Erythroblast (primary cell): ENCODE results near the gene HDAC4.

ENCODE experiments used
- GATA1 ChIP-seq: IDR thresholded peaks from 2 replicates; pipeline ENCODE4 v1.6.1; 2011; ENCODE audit warnings: low read depth, mild to moderate bottlenecking, control low read depth, low read length, moderate library complexity
- POLR2A ChIP-seq: IDR thresholded peaks from 2 replicates; pipeline ENCODE4 v1.6.1; 2011; ENCODE audit warnings: mild to moderate bottlenecking, low read length

DNA sequence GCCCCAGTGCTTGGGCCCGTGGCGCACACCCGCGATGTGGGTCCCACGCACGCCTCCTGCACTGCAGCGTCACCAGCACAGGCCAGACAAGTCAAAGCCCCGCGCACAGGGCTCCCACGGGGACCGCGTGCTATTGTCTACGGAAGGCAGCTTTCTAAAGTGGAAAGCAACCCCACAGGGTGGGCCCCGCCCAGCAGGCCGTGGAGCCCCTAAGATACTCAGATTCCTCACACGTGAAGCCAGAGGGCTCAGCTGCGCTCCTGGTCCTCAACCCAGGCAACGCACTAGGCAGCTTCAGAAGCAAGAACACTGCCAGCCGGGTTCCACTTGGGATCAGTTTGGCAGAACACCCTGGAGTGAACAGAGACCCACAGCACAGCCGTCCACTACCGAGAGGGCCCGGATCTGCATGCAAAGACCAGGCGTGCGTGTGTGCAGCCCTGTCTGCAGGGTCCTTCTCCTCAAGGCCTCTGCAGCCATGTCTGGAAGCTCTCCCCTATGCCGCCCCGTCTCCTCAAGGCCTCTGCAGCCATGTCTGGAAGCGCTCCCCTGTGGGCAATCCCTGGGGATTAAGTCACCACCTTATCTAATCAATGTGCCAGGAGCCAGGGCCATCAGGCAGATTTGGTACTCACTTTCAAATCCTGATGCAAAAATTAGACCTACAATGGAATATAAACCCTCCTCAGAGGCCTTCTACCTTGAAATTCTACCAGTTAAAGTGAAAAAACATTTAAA is 231.3 kb downstream of the HDAC4 start:
- TF ChIP-seq POLR2A (no peak), GATA1 (no peak)
